Neural cell (in vitro differentiated cells): ENCODE measurements around the gene MAPK8IP3. TPM values are rescaled to one million over a fixed set of nuclear protein-coding genes. Genes with fewer than 3 reads are reported as not detected.

Source experiments
- H2AFZ ChIP-seq: fragments of 200-600, 300-800 bp; sonication (generic), shearing (Covaris generic); 2 replicates; pipeline ENCODE4 v1.6.0; 2014; ENCODE audit warnings: low read depth, mild to moderate bottlenecking, antibody characterized with exemption, low read length, moderate library complexity
- H3F3A ChIP-seq: fragments of 200-600 bp; shearing (Covaris generic); 2 replicates; pipeline ENCODE4 v1.6.1; 2016; ENCODE audit warnings: mild to moderate bottlenecking, moderate library complexity, mixed read lengths, antibody characterized with exemption, low read length; ENCODE audit not compliant: insufficient read depth, poor library complexity, severe bottlenecking
- H3K27ac ChIP-seq: fragments of 200-600, 300-800 bp; sonication (generic), shearing (Covaris generic); 2 replicates; pipeline ENCODE4 v1.5.1; 2014; ENCODE audit warnings: mild to moderate bottlenecking, low read length, moderate library complexity
- H3K27me3 ChIP-seq: fragments of 300-800, 200-600 bp; sonication (generic), shearing (Covaris generic); 2 replicates; pipeline ENCODE4 v1.6.0; 2014; ENCODE audit warnings: mild to moderate bottlenecking, low read depth, low read length, moderate library complexity; ENCODE audit not compliant: insufficient read depth
- H3K36me3 ChIP-seq: fragments of 300-800, 200-600 bp; sonication (generic), shearing (Covaris generic); 2 replicates; pipeline ENCODE4 v1.5.1; 2014; ENCODE audit warnings: mild to moderate bottlenecking, antibody characterized with exemption, low read length, moderate library complexity; ENCODE audit not compliant: insufficient read depth
- H3K4me2 ChIP-seq: fragments of 300-800, 200-600 bp; sonication (generic), shearing (Covaris generic); 2 replicates; pipeline ENCODE4 v1.6.0; 2014; ENCODE audit warnings: mild to moderate bottlenecking, low read length
- H3K4me3 ChIP-seq: fragments of 300-800, 200-600 bp; sonication (generic), shearing (Covaris generic); 2 replicates; pipeline ENCODE4 v1.5.1; 2014; ENCODE audit warnings: mild to moderate bottlenecking, low read length, moderate library complexity
- H3K79me2 ChIP-seq: fragments of 200-600 bp; shearing (Covaris generic); replicated peaks from 2 replicates; pipeline ENCODE4 v1.6.0; 2014; ENCODE audit warnings: mild to moderate bottlenecking, low read length, moderate library complexity; ENCODE audit not compliant: insufficient read depth
- H3K9ac ChIP-seq: fragments of 300-800, 200-600 bp; sonication (generic), shearing (Covaris generic); 2 replicates; pipeline ENCODE4 v1.6.1; 2016; ENCODE audit warnings: mild to moderate bottlenecking, low read length, mixed read lengths
- H3K9me2 ChIP-seq: fragments of 200-600 bp; shearing (Covaris generic); 2 replicates; pipeline ENCODE4 v1.6.1; 2016; ENCODE audit warnings: mild to moderate bottlenecking, low read length, mixed read lengths; ENCODE audit not compliant: insufficient read depth
- H3K9me3 ChIP-seq: fragments of 200-600, 300-800 bp; sonication (generic), shearing (Covaris generic); 2 replicates; pipeline ENCODE4 v1.6.1; 2016; ENCODE audit warnings: mild to moderate bottlenecking, mixed run types, low read length, moderate library complexity, mixed read lengths
- H4K20me1 ChIP-seq: fragments of 200-600 bp; shearing (Covaris generic); 2 replicates; pipeline ENCODE4 v1.6.1; 2016; ENCODE audit warnings: mild to moderate bottlenecking, mixed run types; ENCODE audit not compliant: insufficient read depth
- EP300 ChIP-seq: fragments of 450-650 bp; conservative IDR thresholded peaks from 2 replicates; pipeline ENCODE4 v1.6.1; 2014; ENCODE audit warnings: antibody characterized with exemption, mild to moderate bottlenecking, moderate library complexity; ENCODE audit not compliant: poor library complexity, severe bottlenecking
- EZH2 ChIP-seq: fragments of 200-600, 300-800 bp; shearing (Covaris generic), sonication (generic); IDR thresholded peaks from 2 replicates; pipeline ENCODE4 v1.6.1; 2014; ENCODE audit warnings: antibody characterized with exemption, low read length, borderline replicate concordance, mild to moderate bottlenecking; ENCODE audit not compliant: insufficient read depth, poor library complexity, severe bottlenecking
- MXI1 ChIP-seq: fragments of 450-650 bp; conservative IDR thresholded peaks from 2 replicates; pipeline ENCODE4 v1.6.1; 2014; ENCODE audit warnings: antibody characterized with exemption, mild to moderate bottlenecking; ENCODE audit not compliant: poor library complexity, severe bottlenecking
- POLR2AphosphoS5 ChIP-seq: IDR thresholded peaks from 2 replicates; pipeline ENCODE4 v1.6.1; 2012
- RAD21 ChIP-seq: fragments of 450-650 bp; conservative IDR thresholded peaks from 2 replicates; pipeline ENCODE4 v1.6.1; 2014; ENCODE audit warnings: antibody characterized with exemption, mild to moderate bottlenecking, moderate library complexity
- SMC3 ChIP-seq: fragments of 450-650 bp; conservative IDR thresholded peaks from 2 replicates; pipeline ENCODE4 v1.6.1; 2014; ENCODE audit warnings: antibody characterized with exemption, mild to moderate bottlenecking, moderate library complexity; ENCODE audit not compliant: poor library complexity
- TAF1 ChIP-seq: IDR thresholded peaks from 2 replicates; pipeline ENCODE4 v1.6.1; 2012; ENCODE audit warnings: low read depth
- polyA plus RNA-seq: library from polyadenylated mRNA; depleted of rRNA; stranded (reverse); fragments of >200 nt; gene quantifications from 2 replicates; pipeline ENCODE4 v1.2.3, GENCODE V29; 2014
- TF ChIP-seq, protein P1 (sequence below): IDR thresholded peaks from 2 replicates; pipeline ENCODE4 v1.6.1; 2012; ENCODE audit warnings: borderline replicate concordance
- TF ChIP-seq, protein P2 (sequence below): fragments of 450-650 bp; IDR thresholded peaks from 2 replicates; pipeline ENCODE4 v1.5.1; 2014; ENCODE audit warnings: antibody characterized with exemption, mild to moderate bottlenecking, moderate library complexity; ENCODE audit not compliant: poor library complexity, severe bottlenecking

MAPK8IP3 gene
- polyA plus RNA-seq, 1 donor from 2014 or later, result 51.0 TPM

DNA sequence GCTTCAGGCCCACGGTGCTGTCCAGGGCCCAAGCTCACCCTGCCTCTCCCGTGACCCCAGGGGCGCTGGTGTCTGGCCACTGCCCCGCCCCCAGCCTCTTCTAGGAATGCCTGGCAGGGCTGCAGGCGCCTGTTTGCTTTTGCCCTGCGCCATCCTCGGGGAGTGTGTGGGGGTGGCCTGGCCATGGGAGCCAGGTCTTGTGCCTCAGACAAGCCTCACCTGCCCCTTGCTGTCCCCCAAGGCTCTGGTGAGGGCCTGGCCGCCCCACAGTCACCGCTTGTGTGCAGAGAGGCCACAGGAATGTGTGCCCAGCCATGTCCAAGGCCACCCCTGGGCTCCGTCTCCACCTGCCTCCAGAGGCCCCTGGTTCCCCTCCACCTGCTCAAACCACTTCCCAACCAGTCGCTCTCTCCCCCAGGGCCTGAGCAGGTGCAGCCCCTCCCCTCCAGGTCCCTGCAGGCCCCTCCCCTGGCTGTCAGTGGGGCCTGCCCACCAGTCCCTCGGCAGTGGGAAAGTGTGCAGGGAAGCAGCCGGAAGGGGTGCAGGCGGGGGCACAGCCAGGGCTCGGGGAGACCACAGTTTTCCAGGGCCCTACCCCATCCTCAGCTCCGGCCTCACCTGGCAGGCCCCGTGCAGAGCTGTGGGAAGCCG, 88.4 kb downstream of the MAPK8IP3 start:
- H3K9me2 ChIP-seq, result no peaks in the 10 kb centered on the region
- no peaks in the 10 kb centered on the region for H3K36me3 ChIP-seq
- H2AFZ ChIP-seq, result no peak overlapping the region
- no peaks in the 10 kb centered on the region for H3K27me3 ChIP-seq
- no peak overlapping the region for H3K9ac ChIP-seq
- no peaks in the 10 kb centered on the region for H4K20me1 ChIP-seq
- H3K4me3 ChIP-seq, result no peak overlapping the region
- no peaks in the 10 kb centered on the region for H3K9me3 ChIP-seq
- H3F3A ChIP-seq, result no peaks in the 10 kb centered on the region
- no peak for TF ChIP-seq TAF1
- TF ChIP-seq MXI1, result no peak
- TF ChIP-seq POLR2AphosphoS5, result no peak
- TF ChIP-seq, protein P1, sequence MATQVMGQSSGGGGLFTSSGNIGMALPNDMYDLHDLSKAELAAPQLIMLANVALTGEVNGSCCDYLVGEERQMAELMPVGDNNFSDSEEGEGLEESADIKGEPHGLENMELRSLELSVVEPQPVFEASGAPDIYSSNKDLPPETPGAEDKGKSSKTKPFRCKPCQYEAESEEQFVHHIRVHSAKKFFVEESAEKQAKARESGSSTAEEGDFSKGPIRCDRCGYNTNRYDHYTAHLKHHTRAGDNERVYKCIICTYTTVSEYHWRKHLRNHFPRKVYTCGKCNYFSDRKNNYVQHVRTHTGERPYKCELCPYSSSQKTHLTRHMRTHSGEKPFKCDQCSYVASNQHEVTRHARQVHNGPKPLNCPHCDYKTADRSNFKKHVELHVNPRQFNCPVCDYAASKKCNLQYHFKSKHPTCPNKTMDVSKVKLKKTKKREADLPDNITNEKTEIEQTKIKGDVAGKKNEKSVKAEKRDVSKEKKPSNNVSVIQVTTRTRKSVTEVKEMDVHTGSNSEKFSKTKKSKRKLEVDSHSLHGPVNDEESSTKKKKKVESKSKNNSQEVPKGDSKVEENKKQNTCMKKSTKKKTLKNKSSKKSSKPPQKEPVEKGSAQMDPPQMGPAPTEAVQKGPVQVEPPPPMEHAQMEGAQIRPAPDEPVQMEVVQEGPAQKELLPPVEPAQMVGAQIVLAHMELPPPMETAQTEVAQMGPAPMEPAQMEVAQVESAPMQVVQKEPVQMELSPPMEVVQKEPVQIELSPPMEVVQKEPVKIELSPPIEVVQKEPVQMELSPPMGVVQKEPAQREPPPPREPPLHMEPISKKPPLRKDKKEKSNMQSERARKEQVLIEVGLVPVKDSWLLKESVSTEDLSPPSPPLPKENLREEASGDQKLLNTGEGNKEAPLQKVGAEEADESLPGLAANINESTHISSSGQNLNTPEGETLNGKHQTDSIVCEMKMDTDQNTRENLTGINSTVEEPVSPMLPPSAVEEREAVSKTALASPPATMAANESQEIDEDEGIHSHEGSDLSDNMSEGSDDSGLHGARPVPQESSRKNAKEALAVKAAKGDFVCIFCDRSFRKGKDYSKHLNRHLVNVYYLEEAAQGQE, result no peak
- no peak for TF ChIP-seq EZH2
- no peak for TF ChIP-seq EP300
- TF ChIP-seq RAD21, result no peak
- TF ChIP-seq, protein P2, sequence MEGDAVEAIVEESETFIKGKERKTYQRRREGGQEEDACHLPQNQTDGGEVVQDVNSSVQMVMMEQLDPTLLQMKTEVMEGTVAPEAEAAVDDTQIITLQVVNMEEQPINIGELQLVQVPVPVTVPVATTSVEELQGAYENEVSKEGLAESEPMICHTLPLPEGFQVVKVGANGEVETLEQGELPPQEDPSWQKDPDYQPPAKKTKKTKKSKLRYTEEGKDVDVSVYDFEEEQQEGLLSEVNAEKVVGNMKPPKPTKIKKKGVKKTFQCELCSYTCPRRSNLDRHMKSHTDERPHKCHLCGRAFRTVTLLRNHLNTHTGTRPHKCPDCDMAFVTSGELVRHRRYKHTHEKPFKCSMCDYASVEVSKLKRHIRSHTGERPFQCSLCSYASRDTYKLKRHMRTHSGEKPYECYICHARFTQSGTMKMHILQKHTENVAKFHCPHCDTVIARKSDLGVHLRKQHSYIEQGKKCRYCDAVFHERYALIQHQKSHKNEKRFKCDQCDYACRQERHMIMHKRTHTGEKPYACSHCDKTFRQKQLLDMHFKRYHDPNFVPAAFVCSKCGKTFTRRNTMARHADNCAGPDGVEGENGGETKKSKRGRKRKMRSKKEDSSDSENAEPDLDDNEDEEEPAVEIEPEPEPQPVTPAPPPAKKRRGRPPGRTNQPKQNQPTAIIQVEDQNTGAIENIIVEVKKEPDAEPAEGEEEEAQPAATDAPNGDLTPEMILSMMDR, result no peak
- no peak for TF ChIP-seq SMC3
- no peaks in the 10 kb centered on the region for H3K79me2 ChIP-seq
- no peak overlapping the region for H3K27ac ChIP-seq
- no peak overlapping the region for H3K4me2 ChIP-seq

DNA sequence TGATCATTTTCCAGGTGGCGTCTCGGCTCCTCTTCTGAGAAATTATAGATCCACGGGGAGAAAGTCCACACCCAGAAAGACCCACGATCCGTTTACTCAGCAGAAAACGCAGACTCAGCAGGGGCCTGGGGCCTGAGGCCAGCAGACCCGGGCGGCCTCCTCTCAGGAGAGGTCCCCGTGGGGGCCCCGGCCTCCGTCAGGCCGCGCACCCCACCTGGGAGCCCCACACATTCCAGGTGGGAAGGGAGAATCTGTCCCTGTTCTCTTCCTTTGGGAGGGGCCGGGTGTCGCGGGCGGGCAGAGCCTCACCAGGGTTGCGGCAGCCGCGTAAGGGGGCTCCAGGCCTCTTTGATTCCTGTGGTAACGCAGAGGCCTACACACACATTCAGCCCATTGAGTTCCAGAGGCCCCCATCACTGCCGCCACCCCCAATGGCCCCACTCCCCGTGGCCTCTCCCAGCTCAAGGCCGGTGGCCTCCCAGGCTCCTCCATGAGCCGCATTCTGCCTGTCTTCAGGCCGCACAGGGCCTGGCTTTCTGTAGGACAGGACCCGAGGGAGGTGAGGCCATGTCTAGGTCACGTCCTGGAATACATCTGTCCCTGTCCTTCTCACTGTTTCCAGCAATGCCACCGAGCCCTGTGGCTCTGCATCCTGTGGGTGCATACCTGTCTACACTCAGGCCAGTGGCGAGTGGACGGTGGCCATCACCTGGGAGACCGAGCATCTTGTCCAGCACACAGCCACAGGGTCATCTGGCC, 89.1 kb downstream of the MAPK8IP3 start:
- H3K9me2 ChIP-seq, result no peaks in the 10 kb centered on the region
- H3K27ac ChIP-seq, result no peak overlapping the region
- H2AFZ ChIP-seq, result no peak overlapping the region
- H3K4me2 ChIP-seq, result no peak overlapping the region
- no peaks in the 10 kb centered on the region for H3K9me3 ChIP-seq
- TF ChIP-seq MXI1 (no peak), RAD21 (no peak), POLR2AphosphoS5 (no peak), SMC3 (no peak), EP300 (no peak), TAF1 (no peak), EZH2 (no peak)
- TF ChIP-seq, protein P2, result no peak
- TF ChIP-seq, protein P1, result no peak
- H3K9ac ChIP-seq, result no peak overlapping the region
- no peak overlapping the region for H3K4me3 ChIP-seq
- H3K27me3 ChIP-seq, result no peaks in the 10 kb centered on the region
- no peaks in the 10 kb centered on the region for H3K79me2 ChIP-seq
- no peaks in the 10 kb centered on the region for H3F3A ChIP-seq
- no peaks in the 10 kb centered on the region for H4K20me1 ChIP-seq
- no peaks in the 10 kb centered on the region for H3K36me3 ChIP-seq
